Measurements from ENCODE around the gene LSP1.

LSP1 gene

GRCh38 chr11:1857064-1857463 is 4.2 kb downstream of the LSP1 start:
- no peak for DNase-seq
- in situ Hi-C loops (cut with MboI; ENCODE audit: low pct_unique_long_range_greater_than_20kb, low sequenced_read_pairs) = no loop called here

GRCh38 chr11:1858154-1858553 is 5.3 kb downstream of the LSP1 start:
- no peak for DNase-seq

GRCh38 chr11:1858576-1858975 is 5.7 kb downstream of the LSP1 start:
- no peak for DNase-seq
- in situ Hi-C loops (cut with MboI; ENCODE audit: low pct_unique_long_range_greater_than_20kb, low sequenced_read_pairs) = no loop called here

More at GRCh38 chr11:1858154-1858553, 5.3 kb downstream of the LSP1 start:
- in situ Hi-C loops (cut with MboI; ENCODE audit: low pct_unique_long_range_greater_than_20kb, low sequenced_read_pairs) = no loop called here

GRCh38 chr11:1859004-1859403 is 6.1 kb downstream of the LSP1 start:
- no peak for DNase-seq
- in situ Hi-C loops (cut with MboI; ENCODE audit: low pct_unique_long_range_greater_than_20kb, low sequenced_read_pairs) = no loop called here

GRCh38 chr11:1860108-1860507 is 7.2 kb downstream of the LSP1 start:
- in situ Hi-C loops (cut with MboI; ENCODE audit: low pct_unique_long_range_greater_than_20kb, low sequenced_read_pairs) = no loop called here
- DNase-seq = no peak

- DNase-seq = no peak
- in situ Hi-C loops (cut with MboI; ENCODE audit: low pct_unique_long_range_greater_than_20kb, low sequenced_read_pairs) = no loop called here
These were observed 8.8 kb downstream of the LSP1 start for GRCh38 chr11:1861435-1862411.

GRCh38 chr11:1862588-1863351 is 9.9 kb downstream of the LSP1 start:
- no peak for DNase-seq
- in situ Hi-C loops (cut with MboI; ENCODE audit: low pct_unique_long_range_greater_than_20kb, low sequenced_read_pairs) = no loop called here

GRCh38 chr11:1863352-1864216 is 10.7 kb downstream of the LSP1 start:
- in situ Hi-C loops (cut with MboI; ENCODE audit: low pct_unique_long_range_greater_than_20kb, low sequenced_read_pairs) = no loop called here
- DNase-seq = peak; percentile 51

GRCh38 chr11:1864231-1864630 is 11.3 kb downstream of the LSP1 start:
- DNase-seq = no peak
- in situ Hi-C loops (cut with MboI; ENCODE audit: low pct_unique_long_range_greater_than_20kb, low sequenced_read_pairs) = no loop called here

GRCh38 chr11:1864831-1865665 is 12.2 kb downstream of the LSP1 start:
- in situ Hi-C loops (cut with MboI; ENCODE audit: low pct_unique_long_range_greater_than_20kb, low sequenced_read_pairs) = no loop called here
- no peak for DNase-seq

GRCh38 chr11:1866226-1866625 is 13.3 kb downstream of the LSP1 start:
- no peak for DNase-seq
- in situ Hi-C loops (cut with MboI; ENCODE audit: low pct_unique_long_range_greater_than_20kb, low sequenced_read_pairs) = no loop called here

GRCh38 chr11:1866776-1867175 is 13.9 kb downstream of the LSP1 start:
- DNase-seq = no peak
- in situ Hi-C loops (cut with MboI; ENCODE audit: low pct_unique_long_range_greater_than_20kb, low sequenced_read_pairs) = no loop called here

GRCh38 chr11:1867381-1867780 is 14.5 kb downstream of the LSP1 start:
- in situ Hi-C loops (cut with MboI; ENCODE audit: low pct_unique_long_range_greater_than_20kb, low sequenced_read_pairs) = no loop called here
- DNase-seq = no peak

- DNase-seq = no peak
- in situ Hi-C loops (cut with MboI; ENCODE audit: low pct_unique_long_range_greater_than_20kb, low sequenced_read_pairs) = no loop called here
These were observed 15.3 kb downstream of the LSP1 start for GRCh38 chr11:1868056-1868635.

GRCh38 chr11:1868636-1869291 is 15.9 kb downstream of the LSP1 start:
- in situ Hi-C loops (cut with MboI; ENCODE audit: low pct_unique_long_range_greater_than_20kb, low sequenced_read_pairs) = no loop called here
- DNase-seq = no peak

GRCh38 chr11:1869427-1870325 is 16.8 kb downstream of the LSP1 start:
- DNase-seq = no peak
- in situ Hi-C loops (cut with MboI; ENCODE audit: low pct_unique_long_range_greater_than_20kb, low sequenced_read_pairs) = no loop called here

- no peak for DNase-seq
- in situ Hi-C loops (cut with MboI; ENCODE audit: low pct_unique_long_range_greater_than_20kb, low sequenced_read_pairs) = no loop called here
These were observed 17.4 kb downstream of the LSP1 start for GRCh38 chr11:1870326-1870696.
